NCI-H146 (cell line): ENCODE results near the gene ZNF324B.
"Not testable (repeated sequence)": the region's sequence is repeated elsewhere in the genome, so short reads cannot be mapped to it uniquely, and the experiment has no call there.

Experiments
- DNase-seq: peaks from one replicate; lab custom pipeline; 2025; lab: John Stamatoyannopoulos, UW

Gene ZNF324B

DNA sequence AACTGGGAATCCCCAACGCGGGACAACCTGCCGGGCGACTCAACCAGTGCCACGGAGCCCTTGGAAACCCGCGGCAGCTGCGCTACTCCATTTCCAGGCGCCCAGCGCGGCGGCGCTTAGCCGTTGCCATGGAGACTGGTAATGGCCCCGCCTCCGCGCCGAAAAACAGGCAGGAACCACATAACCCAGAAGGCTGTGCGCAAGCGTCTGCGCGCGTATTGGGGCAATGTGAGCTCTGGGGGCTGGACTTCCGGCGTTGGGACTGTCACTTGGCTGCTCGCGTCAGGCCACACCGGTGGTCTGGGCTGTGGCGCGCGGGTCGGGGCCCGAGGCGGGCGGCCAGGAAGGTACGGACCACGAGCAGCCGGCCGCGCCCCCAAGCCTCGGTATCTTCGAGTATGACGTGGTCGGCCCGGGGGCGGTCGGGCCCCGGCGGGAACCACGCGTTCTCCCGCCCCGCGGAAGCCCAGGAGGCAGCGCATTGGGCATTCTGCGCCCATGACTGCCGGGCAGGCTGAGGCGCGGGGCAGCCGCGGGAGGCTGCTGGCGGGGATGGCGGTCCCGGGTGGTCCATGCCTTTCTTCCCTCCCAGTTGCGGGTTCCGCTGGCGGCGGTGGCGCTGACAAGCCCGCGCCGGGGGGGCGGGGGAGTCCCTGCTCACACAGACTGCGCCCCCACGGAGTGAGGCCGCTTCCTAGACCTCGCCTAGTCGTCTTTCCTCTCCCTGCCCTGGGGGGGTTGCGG lies at the start of gene ZNF324B:
Gene ZNF324B, plus strand, starts transcription at position 265 of the 744 bp plus-strand sequence. CDS start 2,080 bp downstream, outside the sequence.
- DNase-seq, result peak; percentile 99

DNA sequence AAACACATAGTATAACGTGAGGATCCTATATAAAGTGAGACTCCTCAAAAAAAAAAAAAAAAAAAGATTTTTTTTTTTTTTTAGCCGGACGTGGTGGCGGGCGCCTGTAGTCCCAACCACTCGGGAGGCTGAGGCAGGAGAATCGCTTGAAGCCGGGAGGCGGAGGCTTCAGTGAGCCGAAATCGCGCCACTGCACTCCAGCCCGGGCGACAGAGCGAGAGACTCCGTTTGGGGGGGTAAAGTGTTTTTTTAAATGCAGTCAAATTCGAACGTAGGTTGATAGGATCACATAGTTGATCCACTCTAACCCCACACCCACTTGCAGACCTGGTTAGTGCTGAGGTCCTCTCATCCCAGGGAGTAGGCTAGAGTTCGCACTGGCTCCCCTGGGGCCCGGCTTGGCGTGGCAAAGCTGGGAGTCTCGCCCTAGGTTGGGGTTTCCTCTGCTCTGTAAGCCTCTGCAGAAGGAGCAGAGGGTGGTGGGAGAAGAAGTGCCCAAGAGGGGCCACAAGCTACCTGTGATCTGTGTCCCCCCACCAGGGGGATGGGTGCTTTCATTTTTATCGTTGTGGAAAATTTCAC lies 49.5 kb upstream of the ZNF324B start:
- no peak for DNase-seq

DNA sequence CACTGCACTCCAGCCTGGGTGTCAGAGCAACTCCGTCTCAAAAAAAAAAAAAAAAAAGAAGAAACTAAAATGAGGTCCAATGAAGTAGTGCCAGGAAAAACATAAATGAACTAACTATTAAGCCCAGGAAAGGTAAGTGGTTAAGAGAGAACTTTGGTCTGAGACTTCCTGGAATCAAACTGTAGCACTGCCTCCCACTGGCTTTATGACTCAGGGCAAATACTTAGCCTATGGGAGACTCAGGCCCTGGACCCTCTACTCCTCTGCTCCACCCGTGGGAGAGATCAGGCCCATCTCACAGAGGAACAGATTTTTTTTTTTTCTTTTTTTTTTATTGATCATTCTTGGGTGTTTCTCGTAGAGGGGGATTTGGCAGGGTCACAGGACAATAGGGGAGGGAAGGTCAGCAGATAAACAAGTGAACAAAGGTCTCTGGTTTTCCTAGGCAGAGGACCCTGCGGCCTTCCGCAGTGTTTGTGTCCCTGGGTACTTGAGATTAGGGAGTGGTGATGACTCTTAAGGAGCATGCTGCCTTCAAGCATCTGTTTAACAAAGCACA lies 47.4 kb upstream of the ZNF324B start:
- not testable (repeated sequence) for DNase-seq

DNA sequence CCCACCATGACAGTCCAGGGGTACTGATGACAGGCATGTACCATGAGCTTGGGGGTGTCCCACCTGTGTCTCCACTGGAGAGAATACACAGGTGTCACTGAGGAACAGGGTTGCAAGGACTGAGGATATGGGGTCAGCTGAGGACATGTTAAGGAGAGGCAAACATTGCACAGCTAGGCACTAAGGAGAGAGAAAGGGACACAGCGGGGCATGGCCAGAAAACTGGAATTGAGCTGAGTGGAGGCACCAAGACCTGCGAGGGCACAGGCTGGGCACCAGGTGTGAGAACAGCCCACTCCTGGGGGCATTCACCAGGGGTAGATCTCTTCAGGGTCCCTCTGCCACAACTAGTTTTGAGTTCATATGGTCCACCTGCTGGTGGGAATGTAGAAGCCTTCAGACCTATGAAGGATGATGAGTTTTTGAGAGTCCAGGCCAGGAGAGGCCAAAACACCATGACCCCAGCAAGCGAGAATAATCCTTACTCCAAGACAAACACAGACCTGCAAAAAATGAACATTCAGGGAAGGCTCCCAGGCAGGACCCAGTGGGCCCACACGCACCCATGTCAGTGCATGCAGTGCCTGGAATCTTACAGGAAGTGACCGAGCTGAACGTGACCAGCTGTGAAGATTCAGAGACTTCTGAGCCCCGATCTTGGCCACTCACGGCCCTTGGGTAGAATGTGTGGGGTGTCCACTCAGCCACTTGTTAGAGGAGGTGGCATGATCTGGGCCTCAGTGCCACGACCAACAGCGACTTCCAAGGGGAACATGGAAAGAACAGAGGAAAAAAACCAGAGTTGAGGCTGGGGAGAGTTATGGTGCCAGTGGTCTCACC lies 44.4 kb upstream of the ZNF324B start:
- no peak for DNase-seq

DNA sequence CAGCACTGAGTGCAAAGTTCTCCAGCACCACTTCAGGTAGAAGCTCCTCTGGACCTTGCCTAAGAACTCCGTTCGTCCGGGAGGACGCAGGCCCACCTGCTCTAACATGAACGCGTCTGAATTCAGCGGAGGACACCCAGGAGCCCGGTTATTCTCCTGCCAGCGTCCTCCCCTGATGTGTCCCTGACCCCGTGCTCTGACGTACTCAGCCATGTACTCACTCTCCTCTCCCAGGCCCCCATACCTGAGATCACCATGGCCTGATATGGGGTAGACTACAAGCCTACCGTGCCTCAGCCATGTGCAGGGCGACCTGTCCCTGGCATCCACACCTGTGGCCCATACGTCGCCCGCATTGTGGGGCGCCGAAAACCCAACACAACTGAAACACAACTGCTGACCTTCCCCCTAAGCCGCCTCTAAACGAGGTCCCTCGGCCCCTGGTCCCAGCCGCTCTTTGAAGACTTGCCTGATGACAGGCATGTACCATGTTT lies 43.7 kb upstream of the ZNF324B start:
- DNase-seq, result peak; percentile 55

DNA sequence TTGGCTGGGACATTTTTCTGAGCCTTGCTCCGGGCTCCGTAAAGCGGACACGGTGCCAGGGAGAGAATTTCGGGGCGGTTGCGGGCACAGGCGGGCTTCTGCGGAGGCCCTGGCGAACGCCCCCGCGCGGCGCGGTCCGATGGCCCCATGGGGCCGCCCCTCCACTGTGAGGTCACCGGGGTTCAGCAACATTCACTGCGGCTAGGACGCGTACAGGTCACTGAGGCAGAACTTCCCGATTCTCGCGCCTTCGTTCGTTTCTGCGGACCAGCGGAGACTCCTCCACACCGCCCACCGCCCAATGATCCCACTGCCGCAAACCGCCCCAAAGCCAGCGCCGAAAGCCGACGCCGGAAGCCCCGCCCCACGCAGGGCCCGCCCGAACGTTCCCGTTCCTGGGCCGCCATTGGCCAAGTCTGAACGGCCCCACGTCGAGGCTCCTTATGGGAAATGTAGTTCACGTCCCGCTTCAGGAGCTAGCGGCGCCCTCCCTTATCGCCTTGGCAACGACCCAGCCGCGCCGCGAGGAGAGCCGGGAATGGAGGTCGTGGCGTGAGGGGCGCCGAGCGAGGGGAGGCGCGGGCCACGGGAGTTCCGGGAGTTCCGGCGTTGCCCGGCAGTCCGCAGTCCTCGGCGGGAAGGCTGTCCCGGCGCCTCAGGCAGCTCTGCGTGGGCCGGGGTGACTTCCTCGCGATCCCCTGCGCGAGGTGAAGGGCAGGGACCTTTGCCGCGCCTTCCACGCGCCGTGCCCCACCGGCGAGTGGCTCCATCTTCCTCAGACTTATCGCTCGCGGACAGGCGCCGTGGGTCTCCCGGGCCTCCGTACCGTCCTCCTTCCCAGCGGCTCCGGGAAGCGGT lies 43.0 kb upstream of the ZNF324B start, which contains the start of gene ZNF584:
Gene ZNF584, plus strand, starts transcription at position 498 of the 858 bp plus-strand sequence. CDS start 499 bp downstream, outside the sequence.
- peak; percentile 98 for DNase-seq

DNA sequence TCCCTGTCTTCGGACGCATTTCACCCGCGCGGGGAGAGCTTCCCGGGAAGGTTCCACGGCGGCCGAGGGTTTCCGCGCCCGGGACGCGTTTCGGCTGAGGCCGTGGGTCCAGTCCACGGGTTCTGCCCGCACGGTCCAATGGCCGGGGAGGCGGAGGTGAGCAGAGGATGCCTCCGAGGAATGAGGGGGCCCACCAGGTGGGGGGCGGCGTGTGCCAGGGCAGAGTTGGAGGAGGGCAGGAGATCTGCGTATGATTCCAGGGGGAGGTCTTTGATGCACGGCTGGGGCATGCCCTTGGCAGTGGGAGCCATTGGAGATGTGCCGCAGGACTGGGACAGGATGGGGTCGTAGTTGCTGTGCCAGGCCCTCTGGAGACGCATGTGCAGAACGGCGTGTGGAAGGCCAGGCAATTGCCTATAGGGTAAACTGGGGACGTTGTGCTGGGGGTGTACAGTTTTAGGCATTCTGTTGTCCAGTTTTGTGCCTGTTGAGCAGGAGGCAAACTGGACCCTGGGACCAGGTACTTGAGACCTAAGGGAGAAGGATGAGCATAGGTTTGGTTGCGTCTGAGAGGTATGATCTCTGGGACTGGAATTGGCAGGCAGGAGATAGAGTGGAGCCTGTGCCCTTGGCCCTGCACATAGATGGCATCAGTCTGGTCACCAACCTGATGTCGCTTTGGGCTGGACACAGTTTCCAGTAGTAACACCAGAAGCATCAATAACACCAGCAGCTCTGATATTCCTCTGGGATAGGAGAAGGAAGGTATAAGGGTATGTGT lies 42.2 kb upstream of the ZNF324B start:
- peak; percentile 55 for DNase-seq

DNA sequence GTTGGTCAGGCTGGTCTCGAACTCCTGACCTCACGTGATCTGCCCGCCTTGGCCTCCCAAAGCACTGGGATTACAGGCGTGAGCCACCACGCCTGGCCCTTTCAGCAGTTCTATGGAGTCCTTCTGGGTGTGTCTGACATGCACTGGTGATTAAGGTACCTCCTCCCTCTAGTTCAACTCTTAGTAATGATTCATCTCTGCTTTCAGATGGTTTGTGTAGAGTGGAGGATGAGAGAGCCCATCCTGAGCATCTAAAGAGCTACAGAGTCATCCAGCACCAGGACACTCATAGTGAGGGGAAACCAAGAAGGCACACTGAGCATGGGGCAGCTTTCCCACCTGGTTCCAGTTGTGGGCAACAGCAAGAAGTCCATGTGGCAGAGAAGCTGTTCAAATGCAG lies 34.8 kb upstream of the ZNF324B start:
- no peak for DNase-seq

DNA sequence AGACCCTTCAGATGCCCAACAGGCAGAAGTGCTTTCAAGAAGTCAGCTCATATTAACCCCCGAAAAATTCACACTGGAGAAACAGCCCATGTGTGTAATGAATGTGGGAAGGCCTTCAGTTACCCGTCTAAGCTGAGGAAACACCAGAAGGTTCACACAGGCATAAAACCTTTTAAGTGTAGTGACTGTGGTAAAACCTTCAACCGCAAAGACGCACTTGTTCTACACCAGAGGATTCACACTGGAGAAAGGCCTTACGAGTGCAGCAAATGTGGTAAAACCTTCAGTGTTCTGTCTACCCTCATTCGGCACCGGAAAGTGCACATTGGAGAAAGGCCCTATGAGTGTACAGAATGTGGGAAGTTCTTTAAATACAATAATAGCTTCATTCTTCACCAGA lies 34.4 kb upstream of the ZNF324B start:
- DNase-seq, result no peak

DNA sequence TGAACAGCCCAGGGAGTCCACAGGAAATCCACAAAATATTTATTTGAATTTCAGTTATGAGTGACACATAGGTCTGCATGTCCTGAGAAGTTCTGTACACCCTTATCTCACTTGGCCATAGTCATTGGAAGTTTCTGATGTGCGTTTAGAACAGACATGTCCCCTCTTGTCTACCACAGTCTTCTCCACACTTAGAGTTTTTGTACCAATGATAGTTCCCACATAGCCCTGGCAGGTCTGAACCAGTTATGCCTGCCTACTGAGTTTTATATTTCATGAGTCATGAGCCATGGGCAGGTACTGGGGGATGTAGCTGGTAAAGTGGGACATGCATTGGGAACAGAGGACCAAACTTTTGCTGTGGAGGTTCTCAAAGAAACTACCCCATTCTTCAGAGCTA lies 22.8 kb upstream of the ZNF324B start:
- DNase-seq, result no peak

DNA sequence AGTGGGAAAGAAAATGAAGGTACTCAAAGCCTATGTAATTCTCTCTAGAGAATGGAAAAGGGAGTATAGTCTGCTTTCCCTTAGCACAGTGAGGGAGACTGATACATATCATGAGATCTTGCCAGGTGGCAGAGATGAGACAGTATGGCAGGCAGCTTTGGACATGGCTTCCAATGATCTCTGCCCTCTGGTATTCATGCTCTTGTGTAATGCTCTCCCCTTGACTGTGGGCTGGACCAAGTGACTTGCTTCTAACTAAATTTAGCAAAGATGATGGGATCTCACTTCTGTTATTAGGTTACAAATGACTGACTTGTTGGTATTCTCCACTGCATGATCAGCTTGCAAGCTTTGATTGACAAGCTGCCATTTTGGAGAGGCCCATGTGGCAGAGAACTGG lies 21.7 kb upstream of the ZNF324B start:
- no peak for DNase-seq

DNA sequence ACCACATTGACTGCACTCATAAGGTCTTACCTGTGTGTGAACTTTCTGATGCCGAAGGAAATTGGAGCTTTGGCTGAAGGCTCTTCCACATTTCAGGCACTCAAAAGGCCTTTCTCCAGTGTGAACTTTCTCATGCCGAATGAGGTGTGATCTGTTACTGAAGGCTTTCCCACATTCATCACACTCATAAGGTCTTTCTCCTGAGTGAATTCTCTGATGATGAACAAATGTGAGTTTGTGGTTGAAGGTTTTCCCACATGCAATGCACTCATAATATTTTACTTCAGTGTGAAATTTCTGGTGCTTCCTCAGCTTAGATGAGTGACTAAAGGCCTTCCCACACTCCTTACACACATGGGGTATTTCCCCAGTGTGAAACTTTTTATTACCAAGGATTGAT lies 17.2 kb upstream of the ZNF324B start:
- DNase-seq, result no peak

DNA sequence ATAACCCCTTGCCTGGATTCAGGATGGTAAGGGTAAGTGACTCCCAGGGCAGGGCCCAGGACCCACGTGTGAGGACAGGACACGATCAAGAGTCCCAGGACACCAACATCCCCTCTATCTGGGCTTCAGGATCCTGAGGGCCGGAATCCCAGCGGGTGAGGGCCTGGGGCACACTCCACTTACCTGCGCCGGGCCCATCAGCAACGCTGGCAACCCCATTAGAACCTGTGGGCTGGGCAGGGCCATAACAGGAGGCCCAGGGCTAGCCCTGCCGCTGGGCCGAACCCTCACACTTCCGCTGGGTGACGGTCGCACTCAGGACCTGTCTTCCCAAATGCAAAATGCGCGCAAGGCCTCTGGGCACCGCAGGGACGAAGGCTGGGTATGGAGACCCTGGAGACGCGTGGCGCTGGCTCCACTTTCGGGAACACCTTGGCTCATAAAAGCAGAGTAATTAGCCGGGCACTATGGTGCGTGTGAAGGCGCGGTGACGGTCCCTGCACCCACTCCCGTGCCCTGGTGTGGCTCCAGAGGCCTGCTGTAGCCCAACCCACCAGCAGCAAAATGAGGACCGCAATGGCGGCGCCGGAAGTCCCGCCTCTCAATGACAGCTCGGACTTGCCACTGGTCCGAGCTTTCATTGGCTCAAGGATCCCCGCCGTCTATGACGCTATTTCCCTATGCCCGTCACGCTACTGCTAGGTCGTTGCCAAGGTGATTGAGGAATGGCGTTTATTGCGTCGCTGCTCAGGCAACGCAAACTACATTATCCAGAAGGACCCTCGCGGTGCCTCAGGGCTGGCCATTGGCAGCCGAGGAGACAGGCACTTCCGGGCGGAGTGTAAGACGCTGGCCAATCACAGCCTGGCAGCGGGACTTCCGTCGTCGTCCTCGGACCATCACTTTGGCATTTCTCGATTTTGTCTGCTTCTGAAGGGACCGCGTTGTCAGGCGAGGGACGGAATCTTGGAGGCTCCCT lies 11.6 kb upstream of the ZNF324B start, which contains the start of gene ZNF132:
Gene ZNF132, minus strand, starts transcription at position 578 of the 979 bp plus-strand sequence. Its CDS starts 332 bp downstream, at position 246.
- DNase-seq, result peak; percentile 98

DNA sequence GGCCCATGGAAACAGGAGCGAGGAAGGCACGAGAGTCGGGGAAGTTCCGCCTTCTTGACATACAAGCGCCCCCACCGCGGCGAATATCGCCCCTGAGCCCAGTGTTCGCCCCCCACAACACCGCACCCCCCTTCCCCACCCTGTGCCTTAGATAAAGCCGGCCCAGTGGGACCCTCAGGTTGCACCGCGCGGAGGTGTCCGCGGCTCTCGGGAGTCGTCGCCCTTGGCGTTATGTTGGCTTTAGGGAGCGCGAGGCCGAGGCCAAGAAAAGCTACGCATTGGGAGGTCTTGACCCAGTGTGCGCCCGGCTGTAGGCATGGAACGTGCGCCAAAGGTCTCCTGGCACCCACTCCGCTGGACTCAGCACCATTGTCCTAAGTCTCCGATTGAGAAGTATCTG lies 10.9 kb upstream of the ZNF324B start:
- no peak for DNase-seq

DNA sequence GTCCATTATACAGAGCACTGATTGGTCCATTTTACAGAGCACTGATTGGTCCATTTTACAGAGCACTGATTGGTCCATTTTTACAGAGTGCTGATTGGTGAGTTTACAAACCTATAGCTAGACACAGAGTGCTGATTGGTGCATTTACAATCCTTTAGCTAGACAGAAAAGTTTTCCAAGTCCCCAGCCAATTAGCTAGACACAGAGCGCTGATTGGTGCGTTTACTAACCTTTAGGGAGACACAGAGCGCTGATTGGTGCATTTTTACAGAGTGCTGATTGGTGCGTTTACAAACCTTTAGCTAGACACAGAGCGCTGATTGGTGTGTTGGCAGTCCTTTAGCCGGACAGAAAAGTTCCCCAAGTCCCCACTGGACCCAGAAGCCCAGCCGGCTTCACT lies 8.4 kb upstream of the ZNF324B start:
- not testable (repeated sequence) for DNase-seq

DNA sequence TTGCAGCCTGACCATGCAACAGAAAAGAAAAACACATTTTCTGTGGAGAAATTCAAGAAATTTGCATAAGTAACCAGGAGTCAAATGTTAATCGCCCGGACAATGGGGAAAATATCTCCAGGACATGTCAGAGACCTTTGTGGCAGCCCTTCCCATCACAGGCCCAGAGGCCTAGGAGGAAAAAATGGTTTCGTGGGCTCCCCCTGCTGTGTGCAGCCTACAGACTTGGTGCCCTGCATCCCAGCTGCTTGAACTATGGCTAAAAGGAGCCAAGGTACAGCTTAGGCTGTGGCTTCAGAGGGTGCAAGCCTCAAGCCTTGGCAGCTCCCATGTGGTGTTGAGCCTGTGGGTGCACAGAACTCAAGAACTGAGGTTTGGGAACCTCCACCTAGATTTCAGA lies 2.6 kb upstream of the ZNF324B start:
- not testable (repeated sequence) for DNase-seq

DNA sequence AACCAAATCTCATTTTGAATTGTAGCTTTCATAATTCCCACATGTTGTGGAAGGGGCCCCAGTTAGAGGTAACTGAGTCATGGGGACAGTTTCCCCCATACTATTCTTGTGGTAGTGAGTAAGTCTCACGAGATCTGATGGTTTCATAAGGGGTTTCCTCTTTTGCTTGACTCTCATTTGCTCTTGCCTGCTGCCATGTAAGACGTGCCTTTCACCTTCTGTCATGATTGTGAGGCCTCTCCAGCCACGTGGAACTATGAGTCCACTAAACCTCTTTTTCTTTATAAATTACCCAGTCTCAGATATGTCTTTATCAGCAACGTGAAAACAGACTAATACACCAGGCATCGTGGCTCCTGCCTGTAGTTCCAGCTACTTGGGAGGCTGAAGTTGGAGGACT lies 1.4 kb upstream of the ZNF324B start:
- DNase-seq, result not testable (repeated sequence)

DNA sequence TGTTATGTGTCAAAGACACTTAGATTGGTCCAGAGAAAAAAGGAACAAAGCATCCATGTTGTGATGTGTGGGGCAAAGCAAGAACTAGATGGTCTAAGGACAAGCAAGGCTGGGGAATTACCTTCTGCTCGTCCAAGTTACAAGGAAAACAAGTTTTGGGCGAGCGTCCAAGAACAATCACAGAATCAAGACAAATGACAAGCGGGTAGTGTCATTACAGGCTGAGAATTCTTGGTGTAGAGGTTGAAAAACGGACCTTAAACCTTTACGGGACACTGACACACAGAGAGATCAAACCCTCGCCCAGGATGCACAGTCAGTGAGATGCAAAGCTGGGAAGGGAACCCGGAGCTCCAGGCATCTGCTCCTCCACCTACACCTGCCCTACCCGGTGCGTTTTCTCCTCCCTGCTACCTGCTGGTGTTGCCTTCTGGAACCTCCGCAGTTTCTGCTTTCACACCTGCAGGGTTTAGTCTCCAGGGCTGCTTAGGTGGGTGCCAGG lies 515 bp upstream of the ZNF324B start:
- DNase-seq, result no peak

DNA sequence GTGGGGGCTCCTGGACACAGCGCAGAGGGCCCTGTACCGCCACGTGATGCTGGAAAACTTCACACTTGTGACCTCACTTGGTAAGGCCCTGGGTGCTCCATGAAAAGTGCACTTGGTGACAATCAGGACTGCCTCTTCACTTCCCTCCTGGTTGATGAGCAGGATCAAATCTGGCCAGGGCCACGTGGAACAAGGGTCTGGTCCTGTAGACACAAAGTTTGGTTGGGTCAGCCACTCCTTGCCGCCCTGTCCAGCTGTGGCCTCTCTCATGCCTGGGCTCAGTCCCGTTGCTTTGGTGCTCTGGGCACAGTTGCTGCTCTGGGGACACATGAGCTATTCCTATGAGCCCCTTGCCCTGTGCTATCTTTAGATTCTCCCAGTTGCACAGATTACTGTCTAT lies 2.3 kb downstream of the ZNF324B start:
- DNase-seq, result no peak
